Measurements from ENCODE around the gene FBXW9.

Gene FBXW9

DNA sequence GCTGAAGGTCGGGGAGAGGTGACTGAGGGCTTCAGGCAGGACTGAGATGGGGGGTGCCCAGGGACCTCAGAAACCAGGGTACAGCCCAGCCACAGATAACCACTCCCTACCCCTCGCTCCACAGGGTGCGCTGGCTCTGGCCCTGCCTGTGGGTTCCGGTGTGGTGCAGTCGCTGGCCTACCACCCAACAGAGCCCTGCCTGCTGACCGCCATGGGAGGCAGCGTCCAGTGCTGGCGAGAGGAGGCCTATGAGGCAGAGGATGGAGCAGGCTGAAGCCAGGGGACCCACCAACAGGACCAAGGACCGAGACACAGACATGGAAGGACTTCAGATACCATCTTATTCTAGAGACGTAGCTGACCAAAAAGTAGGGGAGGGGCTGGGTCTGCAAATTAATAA, 21.0 kb downstream of the FBXW9 start:
- TF ChIP-seq ZNF8 (CRISPR knock-in tag; IDR thresholded peaks at IDR 0.05): no peak
- no peak for TF ChIP-seq TOX (CRISPR knock-in tag; IDR thresholded peaks at IDR 0.05; ENCODE audit: borderline replicate concordance)
- TF ChIP-seq, protein P1, sequence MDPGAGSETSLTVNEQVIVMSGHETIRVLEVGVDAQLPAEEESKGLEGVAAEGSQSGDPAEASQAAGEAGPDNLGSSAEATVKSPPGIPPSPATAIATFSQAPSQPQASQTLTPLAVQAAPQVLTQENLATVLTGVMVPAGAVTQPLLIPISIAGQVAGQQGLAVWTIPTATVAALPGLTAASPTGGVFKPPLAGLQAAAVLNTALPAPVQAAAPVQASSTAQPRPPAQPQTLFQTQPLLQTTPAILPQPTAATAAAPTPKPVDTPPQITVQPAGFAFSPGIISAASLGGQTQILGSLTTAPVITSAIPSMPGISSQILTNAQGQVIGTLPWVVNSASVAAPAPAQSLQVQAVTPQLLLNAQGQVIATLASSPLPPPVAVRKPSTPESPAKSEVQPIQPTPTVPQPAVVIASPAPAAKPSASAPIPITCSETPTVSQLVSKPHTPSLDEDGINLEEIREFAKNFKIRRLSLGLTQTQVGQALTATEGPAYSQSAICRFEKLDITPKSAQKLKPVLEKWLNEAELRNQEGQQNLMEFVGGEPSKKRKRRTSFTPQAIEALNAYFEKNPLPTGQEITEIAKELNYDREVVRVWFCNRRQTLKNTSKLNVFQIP (CRISPR knock-in tag; IDR thresholded peaks at IDR 0.05; ENCODE audit: borderline replicate concordance, low read depth): no peak
- TF ChIP-seq RARB (CRISPR knock-in tag; IDR thresholded peaks at IDR 0.05): no peak
- TF ChIP-seq CSDC2 (CRISPR knock-in tag; IDR thresholded peaks at IDR 0.05): no peak
- no peak for TF ChIP-seq OSR1 (CRISPR knock-in tag; IDR thresholded peaks at IDR 0.05)
- no peak for TF ChIP-seq TCF4 (CRISPR knock-in tag; IDR thresholded peaks at IDR 0.05; ENCODE audit: borderline replicate concordance)
- TF ChIP-seq, protein P2, sequence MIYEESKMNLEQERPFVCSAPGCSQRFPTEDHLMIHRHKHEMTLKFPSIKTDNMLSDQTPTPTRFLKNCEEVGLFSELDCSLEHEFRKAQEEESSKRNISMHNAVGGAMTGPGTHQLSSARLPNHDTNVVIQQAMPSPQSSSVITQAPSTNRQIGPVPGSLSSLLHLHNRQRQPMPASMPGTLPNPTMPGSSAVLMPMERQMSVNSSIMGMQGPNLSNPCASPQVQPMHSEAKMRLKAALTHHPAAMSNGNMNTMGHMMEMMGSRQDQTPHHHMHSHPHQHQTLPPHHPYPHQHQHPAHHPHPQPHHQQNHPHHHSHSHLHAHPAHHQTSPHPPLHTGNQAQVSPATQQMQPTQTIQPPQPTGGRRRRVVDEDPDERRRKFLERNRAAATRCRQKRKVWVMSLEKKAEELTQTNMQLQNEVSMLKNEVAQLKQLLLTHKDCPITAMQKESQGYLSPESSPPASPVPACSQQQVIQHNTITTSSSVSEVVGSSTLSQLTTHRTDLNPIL (CRISPR knock-in tag; IDR thresholded peaks at IDR 0.05; ENCODE audit: low read depth): no peak
- no peak for TF ChIP-seq SNAI2 (CRISPR knock-in tag; IDR thresholded peaks at IDR 0.05)
- no peak for TF ChIP-seq BACH2 (CRISPR knock-in tag; IDR thresholded peaks at IDR 0.05; ENCODE audit: borderline replicate concordance)
- TF ChIP-seq ZC3H10 (CRISPR knock-in tag; IDR thresholded peaks at IDR 0.05): no peak
- no peak for TF ChIP-seq ZFP30 (CRISPR knock-in tag; IDR thresholded peaks at IDR 0.05)
- no peak for TF ChIP-seq ZNF565 (CRISPR knock-in tag; conservative IDR thresholded peaks at IDR 0.05; ENCODE audit: low read depth)
- TF ChIP-seq ZNF70 (CRISPR knock-in tag; IDR thresholded peaks at IDR 0.05): no peak
- TF ChIP-seq ISL1 (CRISPR knock-in tag; IDR thresholded peaks at IDR 0.05): no peak
- no peak for TF ChIP-seq GLIS3 (CRISPR knock-in tag; IDR thresholded peaks at IDR 0.05)
- TF ChIP-seq, protein P3, sequence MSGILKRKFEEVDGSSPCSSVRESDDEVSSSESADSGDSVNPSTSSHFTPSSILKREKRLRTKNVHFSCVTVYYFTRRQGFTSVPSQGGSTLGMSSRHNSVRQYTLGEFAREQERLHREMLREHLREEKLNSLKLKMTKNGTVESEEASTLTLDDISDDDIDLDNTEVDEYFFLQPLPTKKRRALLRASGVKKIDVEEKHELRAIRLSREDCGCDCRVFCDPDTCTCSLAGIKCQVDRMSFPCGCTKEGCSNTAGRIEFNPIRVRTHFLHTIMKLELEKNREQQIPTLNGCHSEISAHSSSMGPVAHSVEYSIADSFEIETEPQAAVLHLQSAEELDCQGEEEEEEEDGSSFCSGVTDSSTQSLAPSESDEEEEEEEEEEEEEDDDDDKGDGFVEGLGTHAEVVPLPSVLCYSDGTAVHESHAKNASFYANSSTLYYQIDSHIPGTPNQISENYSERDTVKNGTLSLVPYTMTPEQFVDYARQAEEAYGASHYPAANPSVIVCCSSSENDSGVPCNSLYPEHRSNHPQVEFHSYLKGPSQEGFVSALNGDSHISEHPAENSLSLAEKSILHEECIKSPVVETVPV (CRISPR knock-in tag; IDR thresholded peaks at IDR 0.05): no peak
- no peak for TF ChIP-seq ZFP3 (CRISPR knock-in tag; IDR thresholded peaks at IDR 0.05)
- ATAC-seq: no peak

DNA sequence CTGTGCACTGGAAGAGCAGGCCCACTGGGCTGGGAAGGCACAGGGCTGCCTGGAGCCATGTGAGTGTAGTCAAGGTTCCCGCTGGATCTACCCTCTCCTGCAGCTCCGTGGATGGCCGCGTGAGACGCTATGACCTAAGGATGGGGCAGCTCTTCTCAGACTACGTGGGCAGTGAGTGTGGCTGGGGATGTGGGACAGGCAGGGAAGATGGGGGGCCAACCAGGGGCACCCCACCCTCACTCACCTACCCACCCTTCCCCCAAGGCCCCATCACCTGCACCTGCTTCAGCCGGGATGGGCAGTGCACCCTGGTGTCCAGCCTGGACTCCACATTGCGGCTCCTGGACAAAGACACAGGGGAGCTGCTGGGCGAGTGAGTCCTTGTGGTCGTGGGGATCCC, 23.7 kb downstream of the FBXW9 start:
- no peak for ATAC-seq
- TF ChIP-seq ISL1 (CRISPR knock-in tag; IDR thresholded peaks at IDR 0.05) (no peak), ARNTL (CRISPR knock-in tag; IDR thresholded peaks at IDR 0.05; ENCODE audit: borderline replicate concordance, low read depth) (no peak), BACH2 (CRISPR knock-in tag; IDR thresholded peaks at IDR 0.05; ENCODE audit: borderline replicate concordance) (no peak), ESRRG (CRISPR knock-in tag; IDR thresholded peaks at IDR 0.05) (no peak), ZNF70 (CRISPR knock-in tag; IDR thresholded peaks at IDR 0.05) (no peak), SNAI2 (CRISPR knock-in tag; IDR thresholded peaks at IDR 0.05) (no peak)
- TF ChIP-seq, protein P2 (CRISPR knock-in tag; IDR thresholded peaks at IDR 0.05; ENCODE audit: low read depth): no peak

DNA sequence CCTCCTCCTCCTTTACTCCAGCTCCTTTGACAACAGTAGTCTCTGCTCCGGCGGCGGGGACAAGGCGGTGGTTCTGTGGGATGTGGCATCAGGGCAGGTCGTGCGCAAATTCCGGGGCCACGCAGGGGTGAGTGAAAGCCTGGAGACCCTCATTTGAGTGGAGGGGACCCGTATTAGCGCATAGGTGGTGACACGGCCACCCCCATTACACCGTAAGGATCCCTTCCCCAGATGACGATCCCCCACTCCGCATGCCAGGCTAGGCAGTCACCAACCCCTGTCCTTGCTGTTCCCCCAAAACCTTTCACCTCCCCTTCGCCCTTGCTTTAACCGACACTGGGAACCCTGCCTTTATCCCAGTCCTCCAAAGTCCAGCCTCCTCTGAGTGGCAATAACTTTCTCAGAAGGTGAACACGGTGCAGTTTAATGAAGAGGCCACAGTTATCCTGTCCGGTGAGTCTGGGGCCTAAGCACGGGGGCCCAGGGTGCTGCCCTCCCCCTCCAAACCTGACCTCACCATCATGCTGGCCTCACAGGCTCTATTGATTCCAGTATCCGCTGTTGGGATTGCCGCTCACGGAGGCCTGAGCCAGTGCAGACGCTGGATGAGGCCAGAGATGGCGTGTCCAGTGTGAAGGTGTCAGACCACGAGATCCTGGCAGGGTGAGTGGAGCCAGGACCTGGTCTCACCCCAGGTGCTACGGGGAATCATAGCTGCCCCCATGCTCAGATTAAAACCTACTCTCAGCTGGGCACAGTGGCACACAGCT, 26.1 kb downstream of the FBXW9 start:
- ATAC-seq: no peak
- TF ChIP-seq, protein P2 (CRISPR knock-in tag; IDR thresholded peaks at IDR 0.05; ENCODE audit: low read depth): no peak
- TF ChIP-seq, protein P1 (CRISPR knock-in tag; IDR thresholded peaks at IDR 0.05; ENCODE audit: borderline replicate concordance, low read depth): no peak
- TF ChIP-seq ARNTL (CRISPR knock-in tag; IDR thresholded peaks at IDR 0.05; ENCODE audit: borderline replicate concordance, low read depth): no peak
- TF ChIP-seq SNAI2 (CRISPR knock-in tag; IDR thresholded peaks at IDR 0.05): no peak
- TF ChIP-seq, protein P4, sequence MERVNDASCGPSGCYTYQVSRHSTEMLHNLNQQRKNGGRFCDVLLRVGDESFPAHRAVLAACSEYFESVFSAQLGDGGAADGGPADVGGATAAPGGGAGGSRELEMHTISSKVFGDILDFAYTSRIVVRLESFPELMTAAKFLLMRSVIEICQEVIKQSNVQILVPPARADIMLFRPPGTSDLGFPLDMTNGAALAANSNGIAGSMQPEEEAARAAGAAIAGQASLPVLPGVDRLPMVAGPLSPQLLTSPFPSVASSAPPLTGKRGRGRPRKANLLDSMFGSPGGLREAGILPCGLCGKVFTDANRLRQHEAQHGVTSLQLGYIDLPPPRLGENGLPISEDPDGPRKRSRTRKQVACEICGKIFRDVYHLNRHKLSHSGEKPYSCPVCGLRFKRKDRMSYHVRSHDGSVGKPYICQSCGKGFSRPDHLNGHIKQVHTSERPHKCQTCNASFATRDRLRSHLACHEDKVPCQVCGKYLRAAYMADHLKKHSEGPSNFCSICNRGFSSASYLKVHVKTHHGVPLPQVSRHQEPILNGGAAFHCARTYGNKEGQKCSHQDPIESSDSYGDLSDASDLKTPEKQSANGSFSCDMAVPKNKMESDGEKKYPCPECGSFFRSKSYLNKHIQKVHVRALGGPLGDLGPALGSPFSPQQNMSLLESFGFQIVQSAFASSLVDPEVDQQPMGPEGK (CRISPR knock-in tag; IDR thresholded peaks at IDR 0.05; ENCODE audit: borderline replicate concordance): no peak
- TF ChIP-seq ZC3H10 (CRISPR knock-in tag; IDR thresholded peaks at IDR 0.05): no peak
- no peak for TF ChIP-seq ZNF565 (CRISPR knock-in tag; conservative IDR thresholded peaks at IDR 0.05; ENCODE audit: low read depth)
- TF ChIP-seq ZFP3 (CRISPR knock-in tag; IDR thresholded peaks at IDR 0.05): no peak
- TF ChIP-seq ZNF8 (CRISPR knock-in tag; IDR thresholded peaks at IDR 0.05): no peak
- no peak for TF ChIP-seq GLIS3 (CRISPR knock-in tag; IDR thresholded peaks at IDR 0.05)
- TF ChIP-seq BACH2 (CRISPR knock-in tag; IDR thresholded peaks at IDR 0.05; ENCODE audit: borderline replicate concordance): no peak
- no peak for TF ChIP-seq CSDC2 (CRISPR knock-in tag; IDR thresholded peaks at IDR 0.05)
- TF ChIP-seq PPARA (CRISPR knock-in tag; IDR thresholded peaks at IDR 0.05; ENCODE audit: borderline replicate concordance): no peak
- no peak for TF ChIP-seq TOX (CRISPR knock-in tag; IDR thresholded peaks at IDR 0.05; ENCODE audit: borderline replicate concordance)
- TF ChIP-seq, protein P3 (CRISPR knock-in tag; IDR thresholded peaks at IDR 0.05): no peak
- TF ChIP-seq ZNF70 (CRISPR knock-in tag; IDR thresholded peaks at IDR 0.05): no peak

All from SK-N-SH treated with all-trans-retinoic acid at 6 μM for 48 hours (cell line).